Ishikawa (cell line): Measurements from ENCODE around the gene COX19.

ENCODE experiments used
- CEBPB ChIP-seq: IDR thresholded peaks from 2 replicates; pipeline ENCODE4 v1.6.1; 2012
- TEAD4 ChIP-seq: IDR thresholded peaks from 2 replicates; pipeline ENCODE4 v1.6.1; 2012
- ZBTB7A ChIP-seq: IDR thresholded peaks from 2 replicates; pipeline ENCODE4 v1.6.1; 2012; ENCODE audit warnings: low read depth
- TF ChIP-seq, protein P1 (sequence below): IDR thresholded peaks from 2 replicates; pipeline ENCODE4 v1.6.1; 2012
- TF ChIP-seq, protein P2 (sequence below): IDR thresholded peaks from 2 replicates; pipeline ENCODE4 v1.6.1; 2012

GRCh38 chr7:919114-919442 lies 56.3 kb downstream of the COX19 start:
- no peak for TF ChIP-seq TEAD4
- TF ChIP-seq, protein P1, sequence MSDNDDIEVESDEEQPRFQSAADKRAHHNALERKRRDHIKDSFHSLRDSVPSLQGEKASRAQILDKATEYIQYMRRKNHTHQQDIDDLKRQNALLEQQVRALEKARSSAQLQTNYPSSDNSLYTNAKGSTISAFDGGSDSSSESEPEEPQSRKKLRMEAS: no peak
- TF ChIP-seq ZBTB7A: no peak
- TF ChIP-seq, protein P2, sequence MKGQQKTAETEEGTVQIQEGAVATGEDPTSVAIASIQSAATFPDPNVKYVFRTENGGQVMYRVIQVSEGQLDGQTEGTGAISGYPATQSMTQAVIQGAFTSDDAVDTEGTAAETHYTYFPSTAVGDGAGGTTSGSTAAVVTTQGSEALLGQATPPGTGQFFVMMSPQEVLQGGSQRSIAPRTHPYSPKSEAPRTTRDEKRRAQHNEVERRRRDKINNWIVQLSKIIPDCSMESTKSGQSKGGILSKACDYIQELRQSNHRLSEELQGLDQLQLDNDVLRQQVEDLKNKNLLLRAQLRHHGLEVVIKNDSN: no peak
- no peak for TF ChIP-seq CEBPB
